HFFc6 (cell line): ENCODE results near the gene SIM2. TPM values are rescaled to one million over a fixed set of nuclear protein-coding genes. Genes with fewer than 3 reads are reported as not detected.
A peak's percentile ranks its signal among the peaks of the same experiment; 100 is the strongest.

ENCODE experiments used
- DNase-seq: peaks from one replicate; pipeline ENCODE4 v3.0.0-alpha.2; 2018
- H3K27ac Mint-ChIP-seq: 2 replicates; pipeline ENCODE4 v1.8.0; 2020; ENCODE audit warnings: mild to moderate bottlenecking, mixed read lengths
- H3K27me3 Mint-ChIP-seq: 2 replicates; pipeline ENCODE4 v1.8.0; 2021; ENCODE audit warnings: mild to moderate bottlenecking, moderate library complexity, mixed read lengths; ENCODE audit not compliant: insufficient read depth
- H3K36me3 Mint-ChIP-seq: 2 replicates; pipeline ENCODE4 v1.8.0; 2021; ENCODE audit warnings: low read depth, mixed read lengths
- H3K4me1 Mint-ChIP-seq: 2 replicates; pipeline ENCODE4 v1.8.0; 2020; ENCODE audit warnings: low read depth, mixed read lengths
- H3K4me3 Mint-ChIP-seq: 2 replicates; pipeline ENCODE4 v1.8.0; 2020; ENCODE audit warnings: mild to moderate bottlenecking, moderate library complexity, mixed read lengths
- H3K9me3 Mint-ChIP-seq: 2 replicates; pipeline ENCODE4 v1.8.0; 2020; ENCODE audit warnings: mild to moderate bottlenecking, mixed read lengths
- CTCF ChIP-seq: fragments of 200-600 bp; sonication (generic); IDR thresholded peaks from 2 replicates; pipeline ENCODE4 v1.5.0; 2021; ENCODE audit warnings: antibody characterized with exemption, mild to moderate bottlenecking
- total RNA-seq, 6 experiments: library from RNA; stranded (reverse); fragmentation: NEBNext Ultra II Directional; extraction: Animal tissue kit (Norgen Biotek cat#: 25700); gene quantifications; 2 replicates in 1 of 6; 3 replicates in 5 of 6; pipeline ENCODE4 v1.2.3, GENCODE V29; 2021

Gene SIM2
- total RNA-seq, 6 experiments from 2014 or later, result not detected

GRCh38 chr21:36692835-36693488 is 6.0 kb upstream of the SIM2 start:
- no peak for DNase-seq
- Mint-ChIP-seq H3K27ac (no peak overlapping the region), H3K4me1 (peaks cover 10% of the 10 kb centered on the region; the same call in 1 of the 2 replicates), H3K36me3 (no peaks in the 10 kb centered on the region), H3K4me3 (no peak overlapping the region), H3K27me3 (peaks cover 70% of the 10 kb centered on the region), H3K9me3 (0 out of 2 replicates have a peak, but pooled peaks cover 9% of the 10 kb centered on the region)
- TF ChIP-seq CTCF, result peak; percentile 22; the same call in 1 of the 2 replicates

- no peak overlapping the region for H3K27ac Mint-ChIP-seq
- no peak for DNase-seq
- H3K36me3 Mint-ChIP-seq, result no peaks in the 10 kb centered on the region
- TF ChIP-seq CTCF, result no peak
- no peak overlapping the region for H3K4me3 Mint-ChIP-seq
- peaks cover 10% of the 10 kb centered on the region; the same call in 1 of the 2 replicates for H3K4me1 Mint-ChIP-seq
- 0 out of 2 replicates have a peak, but pooled peaks cover 6% of the 10 kb centered on the region for H3K9me3 Mint-ChIP-seq
- peaks cover 73% of the 10 kb centered on the region for H3K27me3 Mint-ChIP-seq
Measured at GRCh38 chr21:36693489-36694030, 5.4 kb upstream of the SIM2 start.

- Mint-ChIP-seq H3K27me3 (peaks cover 73% of the 10 kb centered on the region), H3K4me1 (peaks cover 10% of the 10 kb centered on the region; the same call in 1 of the 2 replicates), H3K9me3 (0 out of 2 replicates have a peak, but pooled peaks cover 3% of the 10 kb centered on the region), H3K4me3 (no peak overlapping the region), H3K27ac (no peak overlapping the region), H3K36me3 (no peaks in the 10 kb centered on the region)
- no peak for TF ChIP-seq CTCF
- DNase-seq, result no peak
Measured at GRCh38 chr21:36694031-36694515, 4.8 kb upstream of the SIM2 start.

DNA sequence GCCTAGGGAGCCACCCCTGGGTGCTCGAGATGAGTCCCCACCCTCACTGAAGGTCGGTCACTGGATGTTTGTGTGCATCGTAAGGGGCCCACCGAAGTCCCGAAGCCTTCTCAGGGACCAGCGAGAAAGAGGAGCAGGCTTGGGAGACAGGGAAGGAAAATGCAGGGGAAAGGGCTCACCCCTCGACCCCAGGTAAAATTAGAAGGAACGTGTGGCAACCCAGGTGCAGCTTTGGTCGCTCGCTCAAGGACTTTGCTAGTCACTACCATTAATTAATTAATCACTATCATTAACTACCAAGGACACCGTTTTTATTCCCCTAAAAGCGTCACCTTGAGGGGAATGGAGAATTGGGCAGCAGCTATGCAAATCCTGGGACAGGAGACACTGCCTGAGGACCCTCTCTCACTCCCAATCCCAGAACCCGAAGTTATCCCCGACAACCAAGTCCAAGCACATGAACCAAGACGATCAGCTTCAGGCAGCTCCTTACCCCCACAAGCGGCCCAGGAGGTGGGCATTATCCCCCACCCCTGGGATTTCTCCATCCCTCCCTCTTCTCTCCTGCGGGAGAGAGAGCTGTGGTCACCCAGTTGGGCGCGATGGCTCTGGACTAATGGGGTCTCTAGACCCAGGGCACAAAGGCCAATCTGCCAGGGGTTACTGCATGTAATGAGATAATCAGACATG is 4.2 kb upstream of the SIM2 start:
- H3K4me1 Mint-ChIP-seq, result peaks cover 10% of the 10 kb centered on the region; the same call in 1 of the 2 replicates
- H3K4me3 Mint-ChIP-seq, result no peak overlapping the region
- no peak for DNase-seq
- no peak for TF ChIP-seq CTCF
- H3K27me3 Mint-ChIP-seq, result peaks cover 69% of the 10 kb centered on the region
- H3K9me3 Mint-ChIP-seq, result no peaks in the 10 kb centered on the region
- H3K27ac Mint-ChIP-seq, result no peak overlapping the region
- H3K36me3 Mint-ChIP-seq, result no peaks in the 10 kb centered on the region

DNA sequence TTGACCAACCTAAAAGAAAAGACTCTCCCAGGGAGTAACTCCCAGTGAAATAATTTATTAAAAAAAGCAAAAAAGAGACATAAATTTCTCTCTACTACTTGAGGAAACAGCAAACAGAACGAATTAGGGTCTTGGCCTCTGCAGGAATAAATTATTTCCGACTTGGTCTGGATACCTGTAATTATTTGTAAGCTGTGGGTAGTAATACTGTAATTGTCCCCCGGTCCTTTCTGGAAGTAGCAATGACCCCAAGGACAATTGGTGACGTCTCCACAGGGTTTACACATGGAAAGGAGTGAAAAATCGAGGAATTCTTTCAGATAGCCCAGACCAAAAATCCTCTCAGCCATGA is 3.7 kb upstream of the SIM2 start:
- no peak for DNase-seq
- peaks cover 67% of the 10 kb centered on the region for H3K27me3 Mint-ChIP-seq
- no peak overlapping the region for H3K27ac Mint-ChIP-seq
- H3K4me3 Mint-ChIP-seq, result no peak overlapping the region
- H3K9me3 Mint-ChIP-seq, result no peaks in the 10 kb centered on the region
- peaks cover 14% of the 10 kb centered on the region for H3K4me1 Mint-ChIP-seq
- no peaks in the 10 kb centered on the region for H3K36me3 Mint-ChIP-seq
- no peak for TF ChIP-seq CTCF
